ENCODE results near the gene PHLDA1. TPM values are rescaled to one million over a fixed set of nuclear protein-coding genes. Genes with fewer than 3 reads are reported as not detected.

Gene PHLDA1
- total and polyA plus RNA-seq, 9 of the 15 experiments (the other 6 are each of a cell fraction or from before 2014, with no cell fraction given), result 0.15 to 2.9 (median 0.54) TPM

- TF ChIP-seq MNT (conservative IDR thresholded peaks at IDR 0.05) (no peak), PYGO2 (tag; IDR thresholded peaks at IDR 0.05) (no peak), GMEB1 (CRISPR knock-in tag; IDR thresholded peaks at IDR 0.05) (no peak), ESRRB (CRISPR knock-in tag; IDR thresholded peaks at IDR 0.05; ENCODE audit: borderline replicate concordance) (no peak), PPARD (CRISPR knock-in tag; IDR thresholded peaks at IDR 0.05) (no peak), MCM2 (IDR thresholded peaks at IDR 0.05; ENCODE audit: low read depth) (no peak)
Observed at GRCh38 chr12:76018111-76018510, 13.5 kb downstream of the PHLDA1 start (continued).

GRCh38 chr12:76014007-76014406 lies 17.6 kb downstream of the PHLDA1 start:
- Histone ChIP-seq H3K4me1 (replicated peaks in 1 of 2; ENCODE audit: control insufficient read depth in 2 of 2, insufficient read depth in 2 of 2, low read length in 2 of 2) (no peaks in the 10 kb centered on the region), H3K79me2 (ENCODE audit: control insufficient read depth, insufficient read depth, low read length) (no peaks in the 10 kb centered on the region), H4K20me1 (replicated peaks; ENCODE audit: control insufficient read depth, insufficient read depth, low read length) (no peaks in the 10 kb centered on the region; the same call in 1 of the 2 replicates), H2AFZ (ENCODE audit: low read depth, low read length) (no peak overlapping the region), H3K9me3 (replicated peaks; ENCODE audit: control insufficient read depth, insufficient read depth, low read depth, low read length) (no peaks in the 10 kb centered on the region), H3K9ac (ENCODE audit: insufficient read depth in 1 of 2, low read depth in 2 of 2, low read length in 2 of 2) (no peak overlapping the region), H3K4me3 (no peak overlapping the region), H3K9me1 (ENCODE audit: control insufficient read depth, insufficient read depth, low read length) (no peaks in the 10 kb centered on the region), H3K27me3 (ENCODE audit: control insufficient read depth in 2 of 2, insufficient read depth in 2 of 2, low read length in 2 of 2) (peaks cover 2 to 25% of the 10 kb centered on the region in 2 experiments; a peak in 3 of 5 replicates), H3K4me2 (ENCODE audit: insufficient read depth, low read length) (no peak overlapping the region), H3K36me3 (ENCODE audit: control insufficient read depth, insufficient read depth, low read length) (no peaks in the 10 kb centered on the region), H3K27ac (ENCODE audit: extremely low read depth, low read depth, low read length) (no peak overlapping the region)
- 39% methylated on average over 8 of the region's 8 CpGs for WGBS (ENCODE audit: insufficient coverage, low coverage, missing lambda C conversion rate)
- FAIRE-seq (no peak), ATAC-seq (no peak), DNase-seq (ENCODE audit: extremely low read depth in 1 of 4, low spot score in 3 of 4) (no peak)
- in situ Hi-C loops (cut with MboI) (no loop called here), intact Hi-C loops (cut with micrococcal nuclease) (no loop called here)
- BruUV-seq (replicated peaks), result no TSS peak
- ChIA-PET CTCF (ENCODE audit: low intra/inter-chr PET ratio) (no interaction called here), POLR2A (no interaction called here)
- TF ChIP-seq FIP1L1 (IDR thresholded peaks at IDR 0.05; ENCODE audit: low read depth, low read length, poor library complexity, severe bottlenecking) (no peak), BRCA1 (IDR thresholded peaks at IDR 0.05) (no peak), BRCA1 (CRISPR knock-in tag; IDR thresholded peaks at IDR 0.05) (no peak), RBM17 (IDR thresholded peaks at IDR 0.05; ENCODE audit: borderline replicate concordance, low read depth, low read length) (no peak), ARID3B (CRISPR knock-in tag; IDR thresholded peaks at IDR 0.05; ENCODE audit: borderline replicate concordance) (no peak), KDM1A (IDR thresholded peaks at IDR 0.05) (no peak), BDP1 (IDR thresholded peaks at IDR 0.05; ENCODE audit: insufficient read depth, insufficient read length) (no peak), KLF10 (CRISPR knock-in tag; IDR thresholded peaks at IDR 0.05) (no peak), ZKSCAN8 (CRISPR knock-in tag; IDR thresholded peaks at IDR 0.05) (no peak)

Measured in K562 (cell line).